ENCODE data around the gene SBNO2. TPM values are rescaled to one million over a fixed set of nuclear protein-coding genes. Genes with fewer than 3 reads are reported as not detected.

Gene SBNO2
- total RNA-seq, 4 donors from 2014 or later, result 22.2 to 49.8 (median 30.9) TPM

DNA sequence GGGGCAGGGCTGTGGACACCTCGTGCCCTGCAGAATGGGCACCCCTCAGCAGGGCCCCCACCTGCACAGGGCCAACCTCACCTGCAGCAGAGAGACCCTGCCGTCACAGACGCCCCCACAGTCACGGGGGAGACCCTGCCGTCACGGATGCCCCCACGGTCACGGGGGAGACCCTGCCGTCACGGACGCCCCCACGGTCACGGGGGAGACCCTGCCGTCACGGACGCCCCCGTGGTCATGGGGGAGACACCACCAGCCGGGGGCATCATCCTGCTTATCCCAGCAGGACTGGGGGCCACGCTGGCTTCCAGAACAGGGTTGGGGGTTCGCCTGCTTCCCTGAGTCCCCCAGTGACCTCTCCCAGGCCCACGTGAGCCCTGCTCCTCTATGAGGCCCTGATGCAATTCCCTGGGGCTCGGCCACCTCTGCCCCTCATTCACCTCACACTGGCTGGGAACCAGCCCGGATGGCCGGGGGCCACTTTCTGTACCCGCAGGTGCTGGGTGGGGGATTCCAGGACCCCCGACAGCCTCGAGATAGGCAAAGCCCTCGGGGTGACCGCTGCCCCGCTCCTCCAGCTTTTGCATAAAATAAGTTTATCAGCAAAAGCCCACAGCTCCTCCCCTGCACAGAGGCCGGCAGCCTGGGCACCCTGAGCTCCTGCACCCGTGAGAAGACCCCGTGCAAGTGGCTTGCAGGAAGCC lies 23.6 kb downstream of the SBNO2 start:
- TF ChIP-seq, protein P1, sequence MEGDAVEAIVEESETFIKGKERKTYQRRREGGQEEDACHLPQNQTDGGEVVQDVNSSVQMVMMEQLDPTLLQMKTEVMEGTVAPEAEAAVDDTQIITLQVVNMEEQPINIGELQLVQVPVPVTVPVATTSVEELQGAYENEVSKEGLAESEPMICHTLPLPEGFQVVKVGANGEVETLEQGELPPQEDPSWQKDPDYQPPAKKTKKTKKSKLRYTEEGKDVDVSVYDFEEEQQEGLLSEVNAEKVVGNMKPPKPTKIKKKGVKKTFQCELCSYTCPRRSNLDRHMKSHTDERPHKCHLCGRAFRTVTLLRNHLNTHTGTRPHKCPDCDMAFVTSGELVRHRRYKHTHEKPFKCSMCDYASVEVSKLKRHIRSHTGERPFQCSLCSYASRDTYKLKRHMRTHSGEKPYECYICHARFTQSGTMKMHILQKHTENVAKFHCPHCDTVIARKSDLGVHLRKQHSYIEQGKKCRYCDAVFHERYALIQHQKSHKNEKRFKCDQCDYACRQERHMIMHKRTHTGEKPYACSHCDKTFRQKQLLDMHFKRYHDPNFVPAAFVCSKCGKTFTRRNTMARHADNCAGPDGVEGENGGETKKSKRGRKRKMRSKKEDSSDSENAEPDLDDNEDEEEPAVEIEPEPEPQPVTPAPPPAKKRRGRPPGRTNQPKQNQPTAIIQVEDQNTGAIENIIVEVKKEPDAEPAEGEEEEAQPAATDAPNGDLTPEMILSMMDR (IDR thresholded peaks at IDR 0.05 in 4 of 5, conservative IDR thresholded peaks at IDR 0.05 in 1 of 5), result no peak
- no peak for TF ChIP-seq POLR2A (IDR thresholded peaks at IDR 0.05)
- no peak overlapping the region for H3K4me3 ChIP-seq
- no peaks in the 10 kb centered on the region for H3K27me3 ChIP-seq
- ATAC-seq (no peak), DNase-seq (no peak)
- H3K9me3 ChIP-seq, result no peaks in the 10 kb centered on the region
- H3K36me3 ChIP-seq, result peaks cover 0 to 12% of the 10 kb centered on the region in 2 donors
- in situ Hi-C loops (cut with MboI; ENCODE audit: low sequenced_read_pairs in 4 of 4) (no loop called here), intact Hi-C loops (cut with DNase I; ENCODE audit: low total_unique reads) (loop anchor here (5.0 kb wide), 2 partner anchors 38 to 92 kb away; partner anchors contain the start of gene ATP5F1D)
- H3K27ac ChIP-seq, result peak overlapping the region in 2 of 4 donors; percentile 79 to 90
- H3K4me1 ChIP-seq, result peaks cover 40 to 42% of the 10 kb centered on the region in 2 donors

DNA sequence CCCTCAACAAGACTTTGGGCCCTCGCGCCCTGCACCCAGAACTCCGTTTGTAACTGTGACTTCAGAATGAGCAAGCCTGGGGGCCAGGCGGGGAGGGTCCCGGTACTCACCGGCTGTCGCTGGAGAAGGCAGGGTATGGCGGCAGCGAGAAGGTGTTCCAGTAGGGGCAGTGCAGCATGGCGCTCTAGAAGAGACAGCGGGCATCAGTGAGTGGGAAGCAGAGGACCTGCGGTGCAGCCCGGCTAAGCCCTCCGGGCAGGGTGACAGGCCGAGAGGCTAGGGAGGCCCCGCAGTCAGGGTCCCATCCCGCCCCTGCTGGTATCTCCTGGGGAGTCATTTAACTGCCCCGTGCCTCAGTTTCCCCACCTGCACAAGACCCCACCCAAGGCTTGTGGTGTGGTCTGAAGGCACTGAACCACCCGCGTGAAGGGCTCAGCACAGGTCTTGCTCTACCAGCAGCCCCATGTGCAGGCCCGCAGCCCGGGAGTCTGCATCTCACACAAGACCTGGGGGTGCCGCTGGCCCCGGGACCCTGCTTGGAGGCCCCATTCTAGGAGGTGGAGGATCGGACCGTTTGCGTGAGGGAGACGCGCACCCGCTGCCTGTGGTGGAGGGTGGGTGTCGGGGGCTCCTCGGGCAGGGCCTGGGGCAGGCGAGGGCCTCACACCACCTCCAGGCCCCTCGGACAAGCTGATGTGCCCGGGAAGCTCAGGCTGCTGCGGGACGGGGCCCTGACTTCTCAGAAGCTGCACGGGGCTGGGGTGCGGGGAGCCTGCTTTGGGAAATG lies 24.6 kb downstream of the SBNO2 start:
- Histone ChIP-seq H3K27ac (no peak overlapping the region), H3K27me3 (no peaks in the 10 kb centered on the region), H3K9me3 (no peaks in the 10 kb centered on the region), H3K36me3 (peaks cover 0 to 12% of the 10 kb centered on the region in 2 donors), H3K4me3 (no peak overlapping the region), H3K4me1 (peaks cover 30 to 33% of the 10 kb centered on the region in 2 donors)
- DNase-seq, result no peak
- in situ Hi-C loops (cut with MboI; ENCODE audit: low sequenced_read_pairs in 4 of 4), result no loop called here
- no peak for TF ChIP-seq POLR2A (IDR thresholded peaks at IDR 0.05)
- TF ChIP-seq, protein P1 (IDR thresholded peaks at IDR 0.05 in 4 of 5, conservative IDR thresholded peaks at IDR 0.05 in 1 of 5), result no peak
- intact Hi-C loops (cut with DNase I; ENCODE audit: low total_unique reads), result loop anchor here (5.0 kb wide), 2 partner anchors 37 to 93 kb away; partner anchors contain the start of gene ATP5F1D
- no peak for ATAC-seq

DNA sequence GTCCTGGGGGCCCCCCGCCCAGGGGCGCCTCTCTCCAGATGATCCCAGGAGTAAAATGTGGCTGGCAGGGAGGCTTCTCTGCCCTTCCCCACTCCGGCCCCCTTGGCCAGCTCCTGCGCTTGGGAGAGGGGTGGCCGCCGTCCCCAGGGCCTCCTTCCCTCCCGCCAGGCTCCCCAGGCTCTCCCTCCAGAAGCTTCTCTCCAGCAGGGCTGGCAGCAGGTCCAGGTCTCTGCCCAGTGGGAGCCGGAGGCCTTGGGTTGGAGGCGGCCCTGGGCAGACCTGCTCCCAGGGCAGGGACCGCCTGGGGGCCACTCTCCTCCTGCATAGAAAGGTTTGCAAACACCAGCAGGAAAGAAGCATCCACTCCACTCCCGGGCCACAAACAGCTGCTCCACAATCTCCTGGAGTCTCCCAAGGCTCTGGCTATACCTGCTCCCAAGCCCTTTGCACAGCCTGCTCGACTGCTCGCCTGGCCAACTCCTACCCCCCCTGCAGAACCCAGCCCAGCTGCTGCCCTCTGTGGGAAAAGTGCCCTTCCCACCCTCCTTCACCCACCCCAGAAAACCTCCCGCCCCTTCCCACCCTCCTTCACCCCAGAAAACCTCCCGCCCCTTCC lies 26.0 kb downstream of the SBNO2 start:
- no peak for ATAC-seq
- Histone ChIP-seq H3K27ac (no peak overlapping the region), H3K4me1 (peaks cover 18 to 25% of the 10 kb centered on the region in 2 donors), H3K36me3 (peaks cover 0 to 18% of the 10 kb centered on the region in 2 donors), H3K4me3 (no peak overlapping the region), H3K9me3 (no peaks in the 10 kb centered on the region), H3K27me3 (no peaks in the 10 kb centered on the region)
- in situ Hi-C loops (cut with MboI; ENCODE audit: low sequenced_read_pairs in 4 of 4), result no loop called here
- no peak for DNase-seq
- no peak for TF ChIP-seq POLR2A (IDR thresholded peaks at IDR 0.05)
- TF ChIP-seq, protein P1 (IDR thresholded peaks at IDR 0.05 in 4 of 5, conservative IDR thresholded peaks at IDR 0.05 in 1 of 5), result no peak
- intact Hi-C loops (cut with DNase I; ENCODE audit: low total_unique reads), result no loop called here

DNA sequence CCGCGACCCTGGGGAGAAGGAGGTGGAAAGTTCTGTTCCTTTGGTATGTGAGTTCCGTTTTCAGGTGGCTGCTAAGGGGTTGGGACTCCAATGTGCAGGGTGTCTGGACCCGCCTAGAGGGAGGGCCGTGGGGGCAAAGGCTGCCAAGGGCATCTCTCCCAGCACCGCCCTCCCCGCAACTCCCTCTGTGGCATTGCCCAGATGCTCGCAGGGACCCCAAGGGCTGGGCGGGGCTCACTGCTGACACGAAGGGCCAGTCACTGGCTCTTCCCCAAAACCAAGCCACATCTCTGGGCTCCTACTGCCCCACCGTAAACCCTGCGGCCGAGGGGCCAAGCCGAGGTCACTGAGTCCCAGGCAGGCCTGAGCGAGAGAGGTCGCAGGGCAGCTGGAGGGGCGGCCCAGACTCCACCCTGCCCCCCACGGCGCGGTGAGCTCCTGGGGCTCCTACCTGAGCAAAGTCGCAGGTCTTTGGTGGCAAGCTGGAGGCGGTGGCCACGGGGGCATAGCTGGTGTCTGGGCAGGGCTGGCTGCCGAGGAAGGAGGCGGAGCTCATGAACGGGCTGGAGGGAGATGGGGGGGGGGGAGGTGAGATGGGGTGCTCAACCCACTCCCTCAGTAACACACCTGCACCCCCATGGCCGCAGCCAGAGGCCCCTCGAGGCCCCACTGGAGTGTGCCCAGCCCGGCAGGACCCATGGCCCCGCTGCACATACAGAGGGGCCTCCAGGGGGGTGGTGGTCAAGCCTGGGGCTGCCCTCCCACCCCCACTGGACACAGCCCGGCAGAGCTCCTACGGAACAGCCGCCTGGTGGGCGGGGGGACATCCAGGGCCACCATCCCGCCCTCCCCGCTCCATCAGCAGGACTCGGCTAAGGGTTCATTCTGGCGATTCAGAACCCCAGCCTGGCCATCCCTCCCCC lies 26.9 kb downstream of the SBNO2 start:
- Histone ChIP-seq H3K9me3 (no peaks in the 10 kb centered on the region), H3K4me1 (peaks cover 9 to 17% of the 10 kb centered on the region in 2 donors), H3K4me3 (no peak overlapping the region), H3K27me3 (no peaks in the 10 kb centered on the region), H3K36me3 (peaks cover 0 to 18% of the 10 kb centered on the region in 2 donors), H3K27ac (no peak overlapping the region)
- ATAC-seq, result no peak
- intact Hi-C loops (cut with DNase I; ENCODE audit: low total_unique reads), result no loop called here
- TF ChIP-seq, protein P1 (IDR thresholded peaks at IDR 0.05 in 4 of 5, conservative IDR thresholded peaks at IDR 0.05 in 1 of 5), result no peak
- no peak for TF ChIP-seq POLR2A (IDR thresholded peaks at IDR 0.05)
- no peak for DNase-seq
- in situ Hi-C loops (cut with MboI; ENCODE audit: low sequenced_read_pairs in 4 of 4), result no loop called here
